K562 (cell line): Measurements from ENCODE around the gene ZNF586.
"Not testable (repeated sequence)": the region's sequence is repeated elsewhere in the genome, so short reads cannot be mapped to it uniquely, and the experiment has no call there.

ENCODE experiments used
- E2F3 ChIP-seq: fragments of 250-450 bp; sonication (Bioruptor Pico); IDR thresholded peaks from 2 replicates; pipeline ENCODE4 v1.4.0; 2020; ENCODE audit warnings: mild to moderate bottlenecking
- ELF4 ChIP-seq: fragments of 450-650 bp; formaldehyde crosslinking; IDR thresholded peaks from 2 replicates; pipeline ENCODE4 v1.4.0; 2022; ENCODE audit warnings: missing genetic modification characterization
- EP300 ChIP-seq: IDR thresholded peaks from 2 replicates; pipeline ENCODE4 v1.6.1; 2012; ENCODE audit warnings: low read length, improper control_type of control experiment
- FOSL1 ChIP-seq: fragments of 200-800 bp; sonication (Bioruptor generic); conservative IDR thresholded peaks from 2 replicates; pipeline ENCODE4 v1.6.1; 2016; ENCODE audit warnings: missing genetic modification characterization, missing compliant biosample characterization
- SMARCB1 ChIP-seq: IDR thresholded peaks from 2 replicates; pipeline ENCODE4 v1.6.1; 2011; ENCODE audit warnings: improper control_type of control experiment, low read depth; ENCODE audit not compliant: insufficient read length
- ZNF324 ChIP-seq: fragments of 250-450 bp; sonication (Bioruptor Pico); IDR thresholded peaks from 2 replicates; pipeline ENCODE4 v1.4.0; 2020; ENCODE audit warnings: mild to moderate bottlenecking
- TF ChIP-seq, protein P1 (sequence below), 3 experiments: IDR thresholded peaks in 2 of 3; conservative IDR thresholded peaks in 1 of 3; 2 replicates each; pipeline ENCODE4 v1.5.1; 2011 to 2012; ENCODE audit warnings: low read length in 3 of 3, mild to moderate bottlenecking in 3 of 3, control low read depth in 2 of 3, improper control_type of control experiment in 1 of 3, inconsistent platforms in 1 of 3, low read depth in 1 of 3, mixed read lengths in 1 of 3, moderate library complexity in 1 of 3; ENCODE audit not compliant: insufficient read depth in 2 of 3
- TF ChIP-seq, protein P2 (sequence below): fragments of 450-650 bp; formaldehyde crosslinking; IDR thresholded peaks from 2 replicates; pipeline ENCODE4 v1.4.0; 2020; ENCODE audit warnings: mild to moderate bottlenecking, mixed read lengths

DNA sequence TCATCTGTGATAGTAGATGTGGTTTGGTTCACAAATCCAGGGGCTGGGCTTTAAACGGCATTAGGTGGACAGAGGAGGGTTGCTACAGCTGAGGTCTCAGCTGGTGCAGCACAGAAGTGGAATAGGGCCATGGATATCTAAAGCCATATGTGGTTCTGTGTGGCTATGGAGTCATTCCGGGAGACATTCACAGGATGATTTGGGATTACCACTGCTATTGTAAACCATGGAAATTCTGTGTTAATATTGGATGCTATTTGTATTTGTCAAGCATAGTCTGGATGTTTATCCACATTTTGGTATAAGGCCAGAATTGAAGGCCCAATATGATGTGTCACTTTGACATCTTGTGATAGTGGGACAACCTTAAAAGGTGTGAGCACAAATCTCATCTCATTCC, 53.7 kb downstream of the ZNF586 start:
- TF ChIP-seq E2F3 (CRISPR knock-in tag); SMARCB1; FOSL1 (tag); EP300; ZNF324 (CRISPR knock-in tag); ELF4 (CRISPR knock-in tag): not testable (repeated sequence)
- TF ChIP-seq, protein P1, sequence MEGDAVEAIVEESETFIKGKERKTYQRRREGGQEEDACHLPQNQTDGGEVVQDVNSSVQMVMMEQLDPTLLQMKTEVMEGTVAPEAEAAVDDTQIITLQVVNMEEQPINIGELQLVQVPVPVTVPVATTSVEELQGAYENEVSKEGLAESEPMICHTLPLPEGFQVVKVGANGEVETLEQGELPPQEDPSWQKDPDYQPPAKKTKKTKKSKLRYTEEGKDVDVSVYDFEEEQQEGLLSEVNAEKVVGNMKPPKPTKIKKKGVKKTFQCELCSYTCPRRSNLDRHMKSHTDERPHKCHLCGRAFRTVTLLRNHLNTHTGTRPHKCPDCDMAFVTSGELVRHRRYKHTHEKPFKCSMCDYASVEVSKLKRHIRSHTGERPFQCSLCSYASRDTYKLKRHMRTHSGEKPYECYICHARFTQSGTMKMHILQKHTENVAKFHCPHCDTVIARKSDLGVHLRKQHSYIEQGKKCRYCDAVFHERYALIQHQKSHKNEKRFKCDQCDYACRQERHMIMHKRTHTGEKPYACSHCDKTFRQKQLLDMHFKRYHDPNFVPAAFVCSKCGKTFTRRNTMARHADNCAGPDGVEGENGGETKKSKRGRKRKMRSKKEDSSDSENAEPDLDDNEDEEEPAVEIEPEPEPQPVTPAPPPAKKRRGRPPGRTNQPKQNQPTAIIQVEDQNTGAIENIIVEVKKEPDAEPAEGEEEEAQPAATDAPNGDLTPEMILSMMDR (IDR thresholded peaks at IDR 0.05 in 2 of 3, conservative IDR thresholded peaks at IDR 0.05 in 1 of 3; ENCODE audit: insufficient read depth in 2 of 3, low read depth in 1 of 3, low read length in 3 of 3), result not testable (repeated sequence)
- TF ChIP-seq, protein P2, sequence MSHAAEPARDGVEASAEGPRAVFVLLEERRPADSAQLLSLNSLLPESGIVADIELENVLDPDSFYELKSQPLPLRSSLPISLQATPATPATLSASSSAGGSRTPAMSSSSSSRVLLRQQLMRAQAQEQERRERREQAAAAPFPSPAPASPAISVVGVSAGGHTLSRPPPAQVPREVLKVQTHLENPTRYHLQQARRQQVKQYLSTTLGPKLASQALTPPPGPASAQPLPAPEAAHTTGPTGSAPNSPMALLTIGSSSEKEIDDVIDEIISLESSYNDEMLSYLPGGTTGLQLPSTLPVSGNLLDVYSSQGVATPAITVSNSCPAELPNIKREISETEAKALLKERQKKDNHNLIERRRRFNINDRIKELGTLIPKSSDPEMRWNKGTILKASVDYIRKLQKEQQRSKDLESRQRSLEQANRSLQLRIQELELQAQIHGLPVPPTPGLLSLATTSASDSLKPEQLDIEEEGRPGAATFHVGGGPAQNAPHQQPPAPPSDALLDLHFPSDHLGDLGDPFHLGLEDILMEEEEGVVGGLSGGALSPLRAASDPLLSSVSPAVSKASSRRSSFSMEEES (CRISPR knock-in tag), result not testable (repeated sequence)
